GM10266 (cell line): ENCODE results near the gene FSTL5.

Experiments used
- DNase-seq: peaks from one replicate; pipeline ENCODE4 v3.0.0; 2012; ENCODE audit errors: extremely low spot score
- CTCF ChIP-seq: IDR thresholded peaks from 2 replicates; pipeline ENCODE4 v1.5.1; 2012; ENCODE audit warnings: mild to moderate bottlenecking, low read depth; ENCODE audit not compliant: control insufficient read depth, insufficient read depth; ENCODE audit errors: missing control alignments

FSTL5 gene

GRCh38 chr4:161717084-161717483 is 446.7 kb downstream of the FSTL5 start:
- DNase-seq = no peak
- no peak for TF ChIP-seq CTCF

- no peak for TF ChIP-seq CTCF
- DNase-seq = no peak
Measured at GRCh38 chr4:161714931-161715330, 448.9 kb downstream of the FSTL5 start.

GRCh38 chr4:161714022-161714751 is 449.6 kb downstream of the FSTL5 start:
- no peak for DNase-seq
- no peak for TF ChIP-seq CTCF

GRCh38 chr4:161704653-161705052 is 459.1 kb downstream of the FSTL5 start:
- TF ChIP-seq CTCF = no peak
- no peak for DNase-seq

GRCh38 chr4:161704040-161704439 is 459.8 kb downstream of the FSTL5 start:
- no peak for TF ChIP-seq CTCF
- DNase-seq = no peak

- DNase-seq = no peak
- no peak for TF ChIP-seq CTCF
Measured at GRCh38 chr4:161702287-161702686, 461.5 kb downstream of the FSTL5 start.

- DNase-seq = no peak
- TF ChIP-seq CTCF = no peak
Measured at GRCh38 chr4:161696944-161697343, 466.9 kb downstream of the FSTL5 start.
